ENCODE measurements around the gene SMAD3. TPM values are rescaled to one million over a fixed set of nuclear protein-coding genes. Genes with fewer than 3 reads are reported as not detected.

Gene SMAD3
- total and polyA plus RNA-seq, 10 of the 15 experiments (the other 5 are each of a cell fraction or from before 2014, with no cell fraction given), result 5.6 to 43.2 (median 16.0) TPM

DNA sequence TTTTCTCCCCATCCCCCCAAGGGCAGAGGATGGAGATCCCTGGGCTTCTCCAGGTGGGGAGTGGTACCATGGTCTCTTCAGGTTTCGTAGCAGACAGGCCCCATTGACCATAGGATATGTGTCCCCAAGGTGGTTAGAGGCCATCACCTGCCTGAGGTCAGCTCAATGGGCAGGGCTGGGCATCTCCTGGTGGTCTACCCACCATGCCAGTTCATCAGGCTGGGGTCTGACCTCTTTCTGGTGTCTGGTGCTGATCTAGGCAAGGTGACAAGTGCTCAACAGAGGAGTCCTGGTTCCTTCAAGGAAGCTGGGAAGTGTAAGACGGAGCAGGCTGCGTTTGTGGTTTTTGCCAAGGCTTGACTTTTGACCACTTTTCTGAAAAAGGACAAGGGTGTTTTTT lies 71.4 kb downstream of the SMAD3 start:
- ChIA-PET SMC1A (ENCODE audit: uncharacterized antibody, unreplicated experiment) (interaction anchor here (0.9 to 14.8 kb wide), 5 partner anchors 15 to 68 kb away, joined by 3 to 179 read pairs (median 27); no protein-coding TSS in a partner anchor), CTCF (interaction anchor here (1.4 kb wide), 1 partner anchor 12 kb away, joined by 3 read pairs; no protein-coding TSS in a partner anchor), POLR2A (interaction anchor here (1.0 to 1.3 kb wide), 2 partner anchors 16 to 55 kb away, joined by 3 to 9 read pairs; no protein-coding TSS in a partner anchor), RAD21 (ENCODE audit: unreplicated experiment) (interaction anchor here (1.0 to 2.3 kb wide), 2 partner anchors 8 to 20 kb away, joined by 3 to 7 read pairs; no protein-coding TSS in a partner anchor)
- Histone ChIP-seq H3K4me2 (ENCODE audit: control insufficient read depth, insufficient read depth) (peak overlapping the region; percentile 43), H3K9ac (ENCODE audit: control insufficient read depth, insufficient read depth, low read length) (no peak overlapping the region), H3K27ac (ENCODE audit: control insufficient read depth, insufficient read depth) (peak overlapping the region; percentile 46), H4K20me1 (ENCODE audit: control insufficient read depth, insufficient read depth) (0 out of 2 replicates have a peak, but pooled peaks cover 2% of the 10 kb centered on the region), H3K36me3 (ENCODE audit: control insufficient read depth in 2 of 2, insufficient read depth in 2 of 2, low read length in 1 of 2) (no peaks in the 10 kb centered on the region; a peak in 1 of 4 replicates), H3K4me3 (peak overlapping the region; percentile 14), H3K79me2 (ENCODE audit: control insufficient read depth, insufficient read depth, low read length) (peaks cover 74% of the 10 kb centered on the region), H3K9me3 (replicated peaks; ENCODE audit: control insufficient read depth, insufficient read depth, low read length) (no peaks in the 10 kb centered on the region), H3K4me1 (ENCODE audit: control insufficient read depth, insufficient read depth, low read length) (peaks cover 71% of the 10 kb centered on the region), H2AFZ (ENCODE audit: control insufficient read depth, low read depth, low read length) (no peak overlapping the region), H3K27me3 (replicated peaks in 1 of 2; ENCODE audit: control insufficient read depth in 2 of 2, insufficient read depth in 2 of 2, low read length in 1 of 2) (no peaks in the 10 kb centered on the region)
- 0 out of 2 replicates have a peak, but pooled peaks have one; percentile 6 for TF ChIP-seq RUNX3 (IDR thresholded peaks at IDR 0.05; ENCODE audit: low read length)
- no peak for TF ChIP-seq SUPT20H (IDR thresholded peaks at IDR 0.05; ENCODE audit: borderline replicate concordance, control insufficient read depth, low read depth, low read length)
- BruUV-seq (replicated peaks), result no TSS peak
- no peak for FAIRE-seq
- no peak for ATAC-seq
- intact Hi-C loops (cut with micrococcal nuclease; ENCODE audit: unreplicated experiment) (no loop called here), in situ Hi-C loops (cut with MboI) (no loop called here)
- no peak for DNase-seq (ENCODE audit: low read depth, low spot score)
- WGBS (ENCODE audit: insufficient coverage, insufficient replicate concordance, low lambda C conversion rate, missing lambda C conversion rate), result 64% methylated on average over 3 of the region's 3 CpGs

DNA sequence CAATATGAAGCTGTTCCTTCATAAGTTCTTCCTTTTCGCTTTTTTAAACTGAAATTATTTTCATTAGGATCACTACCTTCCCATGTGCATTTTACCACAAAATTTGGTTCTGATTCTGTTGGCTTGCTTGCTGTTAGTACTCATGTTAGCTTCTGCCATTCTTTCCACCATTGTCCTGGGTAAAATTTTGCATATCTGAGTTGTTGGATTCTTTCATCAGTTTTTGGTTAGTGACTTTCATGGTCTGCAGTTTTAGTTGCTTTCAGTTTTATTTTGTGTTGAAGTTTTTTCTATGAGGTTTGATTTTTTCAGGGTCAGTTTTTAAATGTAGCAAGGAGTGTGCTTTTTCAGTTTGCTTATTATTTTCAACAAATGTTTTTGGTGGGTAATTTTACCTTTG lies 71.9 kb downstream of the SMAD3 start:
- 100% methylated on average over 1 of the region's 1 CpG for WGBS (ENCODE audit: insufficient coverage, insufficient replicate concordance, low lambda C conversion rate, missing lambda C conversion rate)
- intact Hi-C loops (cut with micrococcal nuclease; ENCODE audit: unreplicated experiment), result no loop called here
- H3K9ac ChIP-seq (ENCODE audit: control insufficient read depth, insufficient read depth, low read length), result peak overlapping the region; percentile 25; the same call in 1 of the 2 replicates
- no peak overlapping the region for H2AFZ ChIP-seq (ENCODE audit: control insufficient read depth, low read depth, low read length)
- no peaks in the 10 kb centered on the region; a peak in 1 of 4 replicates for H3K36me3 ChIP-seq (ENCODE audit: control insufficient read depth in 2 of 2, insufficient read depth in 2 of 2, low read length in 1 of 2)
- peak overlapping the region; percentile 14 for H3K4me3 ChIP-seq
- FAIRE-seq, result peak; percentile 38
- peak overlapping the region; percentile 43 for H3K4me2 ChIP-seq (ENCODE audit: control insufficient read depth, insufficient read depth)
- H3K27me3 ChIP-seq (replicated peaks in 1 of 2; ENCODE audit: control insufficient read depth in 2 of 2, insufficient read depth in 2 of 2, low read length in 1 of 2), result no peaks in the 10 kb centered on the region
- ChIA-PET RAD21 (ENCODE audit: unreplicated experiment) (interaction anchor here (1.0 to 2.3 kb wide), 4 partner anchors 9 to 55 kb away, joined by 3 to 7 read pairs (median 4); no protein-coding TSS in a partner anchor), POLR2A (interaction anchor here (1.3 kb wide), 1 partner anchor 16 kb away, joined by 9 read pairs; no protein-coding TSS in a partner anchor), CTCF (interaction anchor here (1.0 to 1.4 kb wide), 2 partner anchors 12 to 15 kb away, joined by 3 read pairs; no protein-coding TSS in a partner anchor), SMC1A (ENCODE audit: uncharacterized antibody, unreplicated experiment) (interaction anchor here (0.9 to 14.8 kb wide), 6 partner anchors 14 to 103 kb away, joined by 3 to 179 read pairs (median 4); no protein-coding TSS in a partner anchor)
- peak overlapping the region; percentile 46 for H3K27ac ChIP-seq (ENCODE audit: control insufficient read depth, insufficient read depth)
- DNase-seq (ENCODE audit: low read depth, low spot score), result no peak
- no TSS peak for BruUV-seq (replicated peaks)
- H3K4me1 ChIP-seq (ENCODE audit: control insufficient read depth, insufficient read depth, low read length), result peaks cover 67% of the 10 kb centered on the region
- H3K9me3 ChIP-seq (replicated peaks; ENCODE audit: control insufficient read depth, insufficient read depth, low read length), result no peaks in the 10 kb centered on the region
- ATAC-seq, result no peak
- H3K79me2 ChIP-seq (ENCODE audit: control insufficient read depth, insufficient read depth, low read length), result peaks cover 74% of the 10 kb centered on the region
- in situ Hi-C loops (cut with MboI), result no loop called here
- peaks cover 4% of the 10 kb centered on the region; the same call in 1 of the 2 replicates for H4K20me1 ChIP-seq (ENCODE audit: control insufficient read depth, insufficient read depth)
- TF ChIP-seq, protein P1, sequence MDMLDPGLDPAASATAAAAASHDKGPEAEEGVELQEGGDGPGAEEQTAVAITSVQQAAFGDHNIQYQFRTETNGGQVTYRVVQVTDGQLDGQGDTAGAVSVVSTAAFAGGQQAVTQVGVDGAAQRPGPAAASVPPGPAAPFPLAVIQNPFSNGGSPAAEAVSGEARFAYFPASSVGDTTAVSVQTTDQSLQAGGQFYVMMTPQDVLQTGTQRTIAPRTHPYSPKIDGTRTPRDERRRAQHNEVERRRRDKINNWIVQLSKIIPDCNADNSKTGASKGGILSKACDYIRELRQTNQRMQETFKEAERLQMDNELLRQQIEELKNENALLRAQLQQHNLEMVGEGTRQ (IDR thresholded peaks at IDR 0.05; ENCODE audit: borderline replicate concordance, low read depth, low read length), result no peak
- TF ChIP-seq SRF (IDR thresholded peaks at IDR 0.05; ENCODE audit: low read depth in 2 of 2, low read length in 2 of 2) (no peak), EZH2 (IDR thresholded peaks at IDR 0.05; ENCODE audit: borderline replicate concordance, control insufficient read depth, low read depth, low read length) (no peak), ZNF217 (IDR thresholded peaks at IDR 0.05) (no peak), FOS (IDR thresholded peaks at IDR 0.05; ENCODE audit: borderline replicate concordance, extremely low read depth, insufficient read length) (no peak), JUNB (IDR thresholded peaks at IDR 0.05) (no peak), CEBPB (IDR thresholded peaks at IDR 0.05; ENCODE audit: borderline replicate concordance in 1 of 2, low read depth in 2 of 2, low read length in 2 of 2) (no peak), MYB (IDR thresholded peaks at IDR 0.05; ENCODE audit: borderline replicate concordance, low read depth, low read length) (no peak), TBL1XR1 (IDR thresholded peaks at IDR 0.05; ENCODE audit: low read depth, low read length) (no peak), CREB1 (IDR thresholded peaks at IDR 0.05; ENCODE audit: low read depth) (no peak)
- TF ChIP-seq, protein P2, sequence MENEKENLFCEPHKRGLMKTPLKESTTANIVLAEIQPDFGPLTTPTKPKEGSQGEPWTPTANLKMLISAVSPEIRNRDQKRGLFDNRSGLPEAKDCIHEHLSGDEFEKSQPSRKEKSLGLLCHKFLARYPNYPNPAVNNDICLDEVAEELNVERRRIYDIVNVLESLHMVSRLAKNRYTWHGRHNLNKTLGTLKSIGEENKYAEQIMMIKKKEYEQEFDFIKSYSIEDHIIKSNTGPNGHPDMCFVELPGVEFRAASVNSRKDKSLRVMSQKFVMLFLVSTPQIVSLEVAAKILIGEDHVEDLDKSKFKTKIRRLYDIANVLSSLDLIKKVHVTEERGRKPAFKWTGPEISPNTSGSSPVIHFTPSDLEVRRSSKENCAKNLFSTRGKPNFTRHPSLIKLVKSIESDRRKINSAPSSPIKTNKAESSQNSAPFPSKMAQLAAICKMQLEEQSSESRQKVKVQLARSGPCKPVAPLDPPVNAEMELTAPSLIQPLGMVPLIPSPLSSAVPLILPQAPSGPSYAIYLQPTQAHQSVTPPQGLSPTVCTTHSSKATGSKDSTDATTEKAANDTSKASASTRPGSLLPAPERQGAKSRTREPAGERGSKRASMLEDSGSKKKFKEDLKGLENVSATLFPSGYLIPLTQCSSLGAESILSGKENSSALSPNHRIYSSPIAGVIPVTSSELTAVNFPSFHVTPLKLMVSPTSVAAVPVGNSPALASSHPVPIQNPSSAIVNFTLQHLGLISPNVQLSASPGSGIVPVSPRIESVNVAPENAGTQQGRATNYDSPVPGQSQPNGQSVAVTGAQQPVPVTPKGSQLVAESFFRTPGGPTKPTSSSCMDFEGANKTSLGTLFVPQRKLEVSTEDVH (IDR thresholded peaks at IDR 0.05; ENCODE audit: low read depth, partially characterized antibody), result no peak
